HG03558 (cell line): ENCODE data around the gene XPNPEP2.
"Not testable (repeated sequence)": the region's sequence is repeated elsewhere in the genome, so short reads cannot be mapped to it uniquely, and the experiment has no call there.

Experiments
- ATAC-seq: cut with Tn5 transposase; IDR thresholded peaks from one replicate; pipeline ENCODE4 v1.9.1; 2021; ENCODE audit warnings: moderate number of reproducible peaks; ENCODE audit not compliant: unreplicated experiment; ENCODE audit errors: extremely low read depth

XPNPEP2 gene

DNA sequence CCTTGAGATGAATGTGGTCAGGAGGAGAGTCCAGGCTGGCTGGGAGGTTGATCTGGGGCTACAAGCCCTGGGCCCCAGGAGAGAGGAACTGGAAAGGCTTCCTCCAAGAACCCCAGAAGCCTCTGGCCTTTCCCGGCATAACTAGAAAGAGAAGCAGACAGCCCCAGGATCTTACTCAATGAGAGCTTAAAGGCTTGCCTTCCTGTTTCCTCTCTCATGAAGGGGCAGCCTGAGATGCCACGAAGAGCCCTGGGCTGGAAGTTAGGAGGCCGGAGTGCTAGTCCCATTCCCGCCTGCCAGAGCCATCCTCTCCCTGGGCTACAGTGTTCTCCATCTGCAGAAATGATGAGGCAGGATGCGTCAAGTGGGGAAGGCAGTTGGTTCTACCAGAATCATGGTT, 20.1 kb upstream of the XPNPEP2 start:
- ATAC-seq, result no peak

DNA sequence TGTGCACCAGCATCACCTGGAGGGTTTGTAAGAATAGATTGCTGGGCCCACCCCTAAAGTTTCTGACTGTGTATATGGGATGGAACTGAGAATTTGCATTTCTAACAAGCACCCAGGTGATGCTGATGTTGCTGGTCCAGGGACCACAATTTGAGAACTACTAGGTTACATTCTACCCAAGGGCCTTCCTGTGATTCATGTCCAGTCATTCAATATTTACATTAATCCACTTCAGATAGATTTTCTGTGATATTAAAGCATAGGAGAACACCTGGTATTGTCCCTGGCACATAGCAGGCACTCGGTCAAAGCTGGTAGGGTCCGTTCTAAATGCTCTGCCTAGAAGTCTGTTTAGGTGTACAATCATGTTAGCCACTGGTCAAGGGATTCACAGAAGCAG, 19.5 kb upstream of the XPNPEP2 start:
- no peak for ATAC-seq

DNA sequence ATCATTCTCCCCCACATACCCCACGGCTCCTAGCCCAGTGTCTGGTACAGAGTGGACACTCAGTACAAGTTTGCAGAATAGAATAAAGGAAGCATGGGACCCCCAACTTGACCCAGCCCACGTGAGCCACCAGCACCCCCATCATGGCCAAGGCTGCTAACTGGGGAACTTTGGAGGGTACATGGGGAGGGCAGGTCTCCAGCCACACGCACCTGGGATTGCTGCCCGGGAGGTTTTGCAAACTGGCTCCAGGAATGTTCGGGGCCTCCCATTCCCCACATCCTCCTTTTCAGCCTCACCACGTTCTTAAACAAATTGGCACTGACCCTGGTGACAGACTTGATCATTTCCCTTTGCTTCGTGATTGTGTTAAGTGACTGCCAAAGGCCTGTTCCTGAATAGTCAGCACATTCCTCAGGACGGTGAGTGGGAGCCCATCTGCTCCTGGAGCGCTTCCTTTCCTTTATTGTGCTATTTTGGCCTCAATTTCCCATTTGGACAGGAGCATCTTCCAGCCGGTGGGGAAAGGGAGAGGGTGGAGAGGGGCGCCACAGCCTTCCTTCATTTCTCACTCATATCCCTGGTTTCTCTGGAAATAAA, 18.7 kb upstream of the XPNPEP2 start:
- no peak for ATAC-seq

DNA sequence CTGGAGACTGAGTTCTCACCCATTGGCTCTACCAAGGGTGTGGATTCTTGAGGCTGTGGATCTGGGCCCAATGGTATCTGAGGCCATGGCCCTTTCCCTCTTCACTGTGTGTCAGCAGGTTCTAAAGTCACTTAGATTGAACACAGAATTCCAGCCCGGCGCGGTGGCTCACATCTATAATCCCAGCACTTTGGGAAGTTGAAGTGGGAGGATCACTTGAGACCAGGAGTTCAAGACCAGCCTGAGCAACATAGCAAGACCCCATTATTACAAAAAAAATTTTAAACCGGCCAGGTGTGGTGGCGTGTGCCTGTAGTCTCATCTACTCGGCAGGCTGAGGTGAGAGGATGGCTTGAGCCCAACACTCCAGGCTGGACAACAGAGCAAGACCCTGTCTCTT, 18.0 kb upstream of the XPNPEP2 start:
- no peak for ATAC-seq

DNA sequence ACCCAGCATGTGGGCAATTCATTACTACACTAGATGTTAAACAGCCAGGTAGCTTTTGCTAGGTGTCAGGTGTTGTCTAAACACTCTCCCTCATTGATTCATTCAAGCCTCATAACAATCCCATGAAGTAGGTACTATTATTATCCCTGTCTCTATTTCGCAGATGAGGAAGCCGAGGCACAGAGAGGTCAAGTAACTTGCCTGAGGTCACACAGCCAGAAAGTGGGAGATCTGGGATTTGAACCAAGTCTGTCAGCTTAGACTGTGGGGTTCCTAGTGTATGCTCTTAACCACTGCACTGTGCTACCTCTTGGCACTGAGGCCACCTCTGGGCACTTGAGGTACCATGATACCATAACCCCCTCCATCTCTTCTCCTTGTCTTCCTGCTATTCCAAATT, 17.4 kb upstream of the XPNPEP2 start:
- ATAC-seq, result no peak

DNA sequence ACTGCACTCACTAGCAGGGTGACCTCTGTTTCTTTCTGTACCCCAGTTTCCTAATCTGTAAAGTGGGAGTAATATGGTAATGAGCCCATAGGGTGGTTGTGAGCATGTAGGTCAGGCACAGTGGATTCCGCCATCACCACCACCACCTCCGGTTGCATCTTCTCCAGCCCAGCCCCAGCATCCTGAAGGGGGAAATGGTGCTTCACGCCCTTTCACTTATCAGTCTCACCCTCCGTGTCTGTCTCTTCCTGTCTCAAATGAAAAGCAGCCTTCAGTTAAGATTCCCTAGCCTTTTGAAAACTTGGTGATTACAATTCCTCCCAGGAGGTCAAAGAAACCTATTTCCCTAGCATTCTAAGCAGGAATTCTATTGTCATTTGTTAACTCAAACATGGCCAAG, 16.9 kb upstream of the XPNPEP2 start:
- no peak for ATAC-seq

DNA sequence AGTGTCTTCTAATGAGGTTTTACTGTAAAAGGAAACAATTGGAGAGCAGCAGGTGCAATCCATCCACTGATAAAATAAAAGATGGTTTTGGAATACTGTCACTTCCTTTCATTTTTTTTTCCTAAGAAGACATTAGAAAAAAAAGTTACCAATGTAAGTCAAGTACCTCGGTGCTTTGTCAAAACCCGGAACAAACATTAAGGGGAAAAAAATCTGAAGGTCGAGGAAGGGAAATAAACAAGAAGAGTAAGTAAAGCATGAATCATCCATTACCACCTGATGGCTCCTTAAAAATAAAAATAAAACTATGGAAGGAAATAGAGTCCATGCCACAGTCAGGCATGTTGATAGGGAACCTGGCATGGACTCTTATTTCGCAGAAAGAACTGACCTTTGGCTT, 15.3 kb upstream of the XPNPEP2 start:
- ATAC-seq, result no peak

DNA sequence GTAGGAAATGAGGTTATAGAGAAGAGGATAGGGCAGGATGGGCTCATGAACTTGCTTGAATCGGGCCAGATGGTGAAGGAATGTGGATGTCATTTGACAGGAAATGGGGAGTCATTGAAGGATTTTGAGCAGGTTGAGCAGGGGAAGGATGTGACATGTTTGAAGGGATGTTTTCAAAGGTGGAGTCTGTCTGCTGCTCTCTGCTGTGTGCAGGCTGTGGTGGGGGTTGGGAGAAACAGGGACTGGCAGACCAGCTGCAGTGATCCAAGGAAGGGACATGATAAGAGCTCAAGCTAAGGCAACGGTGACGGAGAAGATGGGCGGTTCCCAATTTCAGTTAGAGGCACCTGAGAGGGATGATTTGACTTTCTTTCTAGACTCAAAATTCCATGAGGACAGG, 14.0 kb upstream of the XPNPEP2 start:
- no peak for ATAC-seq

DNA sequence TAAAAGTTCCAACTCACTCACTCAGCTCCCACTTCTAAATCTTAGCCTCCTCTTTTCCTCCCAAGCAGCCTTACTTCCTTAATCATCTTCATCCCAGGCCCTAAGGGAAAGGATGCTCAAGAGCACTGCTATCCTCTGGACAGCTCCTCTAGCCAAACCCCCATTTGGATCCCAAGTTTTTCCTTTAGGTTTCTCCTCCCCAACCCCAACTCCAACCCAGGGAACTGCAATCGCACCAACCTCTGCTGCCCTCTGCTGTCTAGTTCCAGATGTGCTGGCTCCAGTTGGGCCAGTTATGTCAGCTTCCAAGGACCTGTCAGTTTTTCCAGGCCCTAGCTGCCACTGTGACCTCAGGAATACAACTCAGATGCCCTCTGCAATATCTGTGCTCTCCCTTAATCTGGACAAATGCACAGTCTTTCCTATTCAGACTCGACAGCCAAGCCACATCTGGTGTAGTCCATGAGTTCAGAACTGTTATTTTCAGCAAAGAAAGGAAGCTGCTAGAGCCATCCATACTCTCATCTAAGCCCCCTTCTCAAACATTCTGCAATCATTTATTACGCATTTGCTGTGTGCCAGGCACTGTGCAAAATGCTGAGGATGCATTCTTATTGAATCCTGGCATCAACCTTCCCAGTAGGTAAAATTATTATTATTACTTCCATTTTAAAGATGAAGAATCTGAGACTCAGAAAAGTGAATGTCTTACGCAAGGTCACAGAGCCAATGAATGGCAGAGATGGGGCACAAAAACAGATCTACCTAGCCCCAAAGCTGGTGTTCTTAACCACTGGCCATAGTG, 12.3 kb upstream of the XPNPEP2 start:
- ATAC-seq, result no peak

DNA sequence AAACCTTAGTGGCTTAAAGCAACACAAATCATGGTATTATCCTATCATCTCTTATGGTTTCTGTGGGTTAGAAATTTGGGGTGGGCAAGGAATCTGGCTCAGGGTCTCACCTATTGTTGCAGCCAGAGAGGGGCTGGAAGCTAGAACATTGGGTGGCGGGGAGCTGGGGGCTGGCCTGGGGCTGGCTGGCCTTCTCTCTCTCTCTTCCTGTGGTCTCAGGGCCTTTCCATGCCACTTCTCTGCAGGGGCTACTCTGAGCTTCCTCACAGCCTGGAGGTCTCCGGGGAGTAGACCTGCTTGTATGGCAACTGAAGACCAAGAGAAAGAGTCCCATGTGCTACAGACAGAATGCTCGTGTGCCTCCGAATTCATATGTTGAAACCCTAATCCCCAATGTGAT, 10.7 kb upstream of the XPNPEP2 start:
- ATAC-seq, result no peak

DNA sequence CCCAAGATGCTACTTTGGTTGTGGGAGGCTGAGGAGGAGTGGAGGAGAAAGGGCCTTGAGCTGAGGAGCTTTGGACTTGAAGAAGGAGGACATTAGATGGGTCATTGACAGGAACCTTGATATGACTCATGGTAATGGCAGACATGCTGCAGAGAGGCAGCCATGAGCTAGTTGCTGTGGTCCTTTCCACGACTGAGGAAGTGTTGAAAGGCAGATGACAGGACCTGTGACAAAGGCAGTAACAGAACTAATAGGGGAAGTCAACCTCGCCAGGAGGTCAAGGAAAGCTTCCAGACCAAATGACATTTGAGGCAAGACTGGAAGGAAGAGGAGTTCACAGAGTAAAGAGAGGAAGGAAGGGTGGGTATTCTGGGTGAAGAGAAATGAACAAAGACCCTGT, 7.6 kb upstream of the XPNPEP2 start:
- ATAC-seq, result no peak

DNA sequence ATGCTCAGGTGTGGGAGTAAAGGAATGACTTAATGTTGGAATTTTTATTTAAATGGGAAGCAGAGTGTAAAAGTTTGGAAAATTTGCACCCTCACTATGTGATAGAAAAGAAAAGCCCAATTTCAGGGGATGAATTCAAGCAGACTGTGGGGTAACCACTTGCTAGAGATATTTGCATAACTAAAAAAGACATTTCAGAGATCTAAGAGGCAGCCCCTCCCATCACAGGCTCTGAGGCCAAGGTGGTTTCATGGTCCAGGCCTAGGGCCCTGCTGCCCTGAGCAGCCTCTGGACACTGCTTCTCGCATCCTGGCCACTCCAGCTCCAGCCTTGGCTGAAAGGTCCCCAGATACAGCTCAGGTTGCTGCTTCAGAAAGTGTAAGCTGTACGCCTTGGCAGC, 5.9 kb upstream of the XPNPEP2 start:
- ATAC-seq, result no peak

DNA sequence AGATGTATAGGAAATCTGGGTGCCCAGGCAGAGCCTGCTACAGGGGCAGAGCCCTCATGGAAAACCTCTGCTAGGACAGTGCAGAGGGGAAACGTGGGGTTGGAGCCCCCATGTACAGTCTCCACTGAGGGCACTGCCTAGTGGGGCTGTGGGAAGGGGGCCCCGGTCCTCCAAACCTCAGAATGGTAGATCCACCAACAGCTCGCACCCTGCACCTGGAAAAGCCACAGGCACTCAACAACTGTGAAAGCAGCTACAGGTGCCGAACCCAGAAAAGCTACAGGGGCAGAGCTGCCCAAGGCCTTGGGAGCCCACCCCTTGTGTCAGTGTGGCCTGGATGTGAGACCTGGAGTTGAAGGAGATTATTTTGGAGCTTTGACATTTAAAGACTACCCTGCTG, 5.4 kb upstream of the XPNPEP2 start:
- no peak for ATAC-seq

DNA sequence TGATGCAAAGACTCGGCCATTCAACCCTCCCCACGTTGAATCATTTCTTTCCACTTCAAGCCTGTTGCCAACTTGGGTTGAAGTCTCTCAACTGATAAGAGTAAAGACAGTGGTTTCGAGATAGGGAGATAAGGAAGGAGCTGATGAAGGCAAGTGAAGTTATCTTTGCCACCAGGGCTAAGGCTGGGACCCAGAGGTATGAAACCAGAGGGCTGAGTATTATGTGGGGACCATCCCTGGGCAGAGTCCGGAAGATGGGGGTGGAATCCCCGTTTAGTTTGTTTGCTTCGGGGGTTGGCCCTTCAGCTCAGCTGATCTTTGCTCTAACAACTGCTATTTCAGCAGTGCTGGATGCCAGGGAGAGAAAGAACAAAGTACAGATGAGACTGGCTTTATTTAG, 2.3 kb upstream of the XPNPEP2 start:
- ATAC-seq, result no peak

DNA sequence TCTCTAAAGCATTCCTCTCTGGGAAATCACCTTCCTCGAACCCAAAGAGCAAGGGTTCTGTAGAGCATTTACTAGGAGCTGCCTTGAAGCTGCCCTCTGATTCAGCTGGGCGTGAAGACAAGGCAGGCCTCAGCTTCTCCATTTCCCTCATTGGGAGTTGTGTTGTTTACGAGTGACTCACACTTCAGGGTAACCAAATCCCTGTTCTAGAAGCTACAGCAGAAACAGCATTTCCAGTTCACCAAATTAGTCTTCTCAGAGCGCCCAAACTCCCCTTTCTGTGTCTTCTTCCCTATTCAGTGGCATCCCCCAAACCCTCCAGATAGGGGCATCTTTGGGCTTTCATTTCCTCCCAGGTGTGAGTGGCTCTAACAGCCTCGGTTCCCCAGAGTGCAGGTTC, 863 bp upstream of the XPNPEP2 start:
- ATAC-seq, result no peak

DNA sequence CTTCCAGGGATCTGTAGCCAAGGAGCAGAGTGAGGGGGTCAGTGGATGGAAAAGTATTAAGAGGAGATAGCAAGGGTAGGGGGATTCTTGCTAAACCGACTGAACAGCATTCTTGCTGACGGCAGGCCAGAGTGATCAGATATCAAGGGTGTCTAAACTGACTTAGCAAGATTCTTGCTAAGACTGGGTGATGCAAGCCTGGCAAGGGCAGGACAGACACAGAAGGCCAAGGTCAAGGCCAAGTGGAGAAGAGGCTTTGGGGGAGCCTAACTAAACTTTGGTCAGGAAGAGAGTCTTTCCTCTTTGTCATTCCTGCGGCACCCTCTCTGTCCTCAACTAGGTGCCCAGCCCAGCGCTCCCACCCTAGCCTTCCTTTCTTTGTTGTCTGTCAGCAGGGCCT, 799 bp downstream of the XPNPEP2 start:
- no peak for ATAC-seq

DNA sequence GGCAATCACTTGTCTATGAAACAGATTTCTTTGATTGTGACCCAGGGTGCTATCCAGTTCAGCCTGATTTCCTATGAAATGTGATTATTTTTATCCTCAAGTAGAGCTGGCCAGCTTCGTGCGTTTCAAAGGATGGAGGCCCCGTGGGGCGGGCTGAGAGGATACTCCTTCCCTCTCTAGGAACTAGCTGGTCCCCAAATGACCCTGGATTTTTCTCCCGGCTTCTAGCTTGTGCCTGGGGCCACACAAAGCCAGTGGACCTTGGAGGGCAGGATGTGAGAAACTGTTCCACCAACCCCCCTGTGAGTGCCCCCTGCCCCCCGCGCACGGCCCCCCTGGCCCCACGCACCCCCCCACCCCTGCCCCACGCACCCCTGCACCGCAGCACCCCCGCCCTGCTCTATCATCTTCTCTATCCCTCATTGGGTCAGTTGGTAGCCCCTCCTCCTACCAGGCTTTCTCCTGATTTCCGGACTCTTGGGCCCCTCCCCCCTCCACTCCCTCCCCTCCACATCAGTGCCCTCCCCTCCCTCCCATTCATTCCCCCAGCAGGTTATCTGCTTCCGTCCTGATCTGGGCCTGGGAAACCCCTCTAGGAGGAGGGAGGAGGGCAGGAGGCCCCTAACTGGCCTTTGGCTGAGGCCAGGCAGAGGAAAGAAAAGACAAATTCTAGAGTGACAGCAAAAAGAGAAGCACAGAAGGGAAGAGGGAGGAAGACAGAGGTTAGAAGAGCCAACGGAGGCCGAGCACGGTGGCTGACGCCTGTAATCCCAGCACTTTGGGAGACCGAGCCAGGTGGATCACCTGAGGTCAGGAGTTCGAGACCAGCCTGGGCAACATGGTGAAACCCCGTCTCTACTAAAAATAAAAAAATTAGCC, 3.3 kb downstream of the XPNPEP2 start:
- no peak for ATAC-seq

DNA sequence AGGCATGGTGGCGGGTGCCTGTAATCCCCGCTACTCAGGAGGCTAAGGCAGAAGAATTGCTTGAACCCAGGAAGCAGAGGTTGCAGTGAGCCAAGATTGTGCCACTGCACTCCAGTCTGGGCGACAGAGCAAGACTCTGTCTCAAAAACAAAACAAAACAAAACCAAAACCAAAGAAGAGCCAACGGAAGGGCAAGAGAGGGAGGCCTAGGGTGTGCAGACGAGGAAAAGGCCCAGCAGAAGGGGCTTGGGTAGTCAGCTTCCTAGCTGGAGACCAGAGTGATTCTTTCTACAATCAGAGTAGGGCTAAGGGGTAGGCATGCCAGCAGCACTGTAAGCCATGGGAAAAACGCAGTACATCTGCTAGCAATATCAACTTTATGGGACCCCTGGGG, 4.0 kb downstream of the XPNPEP2 start:
- ATAC-seq, result not testable (repeated sequence)

DNA sequence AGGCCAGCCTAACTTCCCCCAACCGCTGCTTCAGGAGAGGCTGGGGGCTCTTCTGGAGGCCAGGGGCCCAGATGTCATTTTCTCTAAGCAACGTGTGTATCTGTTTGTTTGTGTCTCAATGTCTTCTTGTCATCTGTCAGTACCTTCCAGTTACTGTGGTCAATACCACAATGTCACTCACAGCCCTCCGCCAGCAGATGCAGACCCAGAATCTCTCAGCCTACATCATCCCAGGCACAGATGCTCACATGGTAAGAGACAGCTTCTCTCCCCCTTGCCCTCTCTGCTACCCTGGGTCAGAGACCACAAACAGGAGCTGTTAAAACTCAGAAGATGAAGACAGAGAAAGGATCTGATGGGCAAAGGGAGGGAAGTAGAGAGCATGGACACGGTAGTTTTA, 5.0 kb downstream of the XPNPEP2 start:
- ATAC-seq, result no peak

DNA sequence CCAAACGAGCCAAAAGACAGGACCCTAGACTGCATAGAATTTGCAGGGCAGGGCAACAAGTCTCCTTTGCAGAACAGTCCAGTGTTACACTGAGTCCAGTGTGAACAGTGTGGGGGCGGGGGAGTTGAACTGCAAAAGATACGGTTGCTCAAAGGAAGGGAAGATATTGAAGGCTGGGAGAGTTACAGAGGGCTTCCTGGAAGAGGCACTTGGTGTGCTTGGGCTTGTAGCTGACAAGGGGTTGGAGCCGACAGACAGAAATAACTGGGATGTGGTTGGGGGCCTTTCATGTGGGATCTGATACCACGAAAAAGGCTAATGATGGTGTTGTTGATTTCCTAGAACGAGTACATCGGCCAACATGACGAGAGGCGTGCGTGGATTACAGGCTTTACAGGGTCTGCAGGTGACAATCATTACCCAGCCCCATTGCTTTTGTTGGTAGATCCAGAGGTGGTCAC, 6.1 kb downstream of the XPNPEP2 start:
- ATAC-seq, result no peak
